Measurements from ENCODE around the gene DLK2. TPM values are rescaled to one million over a fixed set of nuclear protein-coding genes. Genes with fewer than 3 reads are reported as not detected.

The DLK2 gene
- total and polyA plus RNA-seq, 2 donors (not counting 3 experiments of a cell fraction or from before 2014, with no cell fraction given): 0.36 TPM; not detected in 1

- no peak for TF ChIP-seq POLR2A (IDR thresholded peaks at IDR 0.05; ENCODE audit: low read depth, low read length)
- no peak for TF ChIP-seq MYC (IDR thresholded peaks at IDR 0.05; ENCODE audit: low read depth, low read length)
- TF ChIP-seq MAX (IDR thresholded peaks at IDR 0.05; ENCODE audit: insufficient read depth, insufficient read length): no peak
- TF ChIP-seq EZH2 (IDR thresholded peaks at IDR 0.05; ENCODE audit: borderline replicate concordance, low read depth, low read length, severe bottlenecking): no peak
- no peak for TF ChIP-seq GATA2 (IDR thresholded peaks at IDR 0.05; ENCODE audit: insufficient read depth, insufficient read length, low read depth, low read length)
- no peak for TF ChIP-seq POLR2AphosphoS5 (IDR thresholded peaks at IDR 0.05; ENCODE audit: insufficient read depth, low read depth, low read length)
- TF ChIP-seq CTCF (IDR thresholded peaks at IDR 0.05; ENCODE audit: extremely low read depth in 1 of 2, insufficient read depth in 1 of 2, low read depth in 1 of 2, low read length in 2 of 2): no peak
- TF ChIP-seq FOS (IDR thresholded peaks at IDR 0.05; ENCODE audit: borderline replicate concordance, insufficient read depth, low read length): no peak
- no peak for TF ChIP-seq JUN (IDR thresholded peaks at IDR 0.05; ENCODE audit: borderline replicate concordance, insufficient read depth, insufficient read length, low read depth)
- Histone ChIP-seq H3K9me1 (replicated peaks; ENCODE audit: control insufficient read depth, extremely low read depth, insufficient read depth, low read length) (no peaks in the 10 kb centered on the region), H2AFZ (ENCODE audit: low read depth, low read length) (no peak overlapping the region), H3K4me1 (ENCODE audit: control insufficient read depth, extremely low read depth, insufficient read depth, low read length) (no peaks in the 10 kb centered on the region), H3K36me3 (ENCODE audit: control insufficient read depth in 2 of 2, extremely low read depth in 1 of 2, insufficient read depth in 2 of 2, low read length in 2 of 2) (no peaks in the 10 kb centered on the region), H3K4me3 (replicated peaks in 1 of 3; ENCODE audit: insufficient read depth in 1 of 3, low read depth in 1 of 3, low read length in 3 of 3) (no peak overlapping the region), H3K9me3 (replicated peaks; ENCODE audit: control insufficient read depth, insufficient read depth, low read length) (no peaks in the 10 kb centered on the region), H3K4me2 (ENCODE audit: insufficient read depth, low read length) (no peak overlapping the region), H4K20me1 (replicated peaks; ENCODE audit: control insufficient read depth, extremely low read depth, insufficient read depth, low read length) (no peaks in the 10 kb centered on the region), H3K27me3 (ENCODE audit: control insufficient read depth in 2 of 2, insufficient read depth in 2 of 2, low read length in 2 of 2) (peaks cover 9% of the 10 kb centered on the region in 2 experiments), H3K79me2 (ENCODE audit: control insufficient read depth, insufficient read depth, low read length) (no peaks in the 10 kb centered on the region), H3K9ac (replicated peaks; ENCODE audit: extremely low read depth, insufficient read depth, low read length) (no peak overlapping the region), H3K27ac (ENCODE audit: insufficient read depth, low read depth, low read length) (no peak overlapping the region)
- intact Hi-C loops (cut with micrococcal nuclease): no loop called here
- dilution Hi-C loops (cut with MboI; ENCODE audit: extremely low pct_ligation_motif_present, low sequenced_read_pairs): no loop called here
- POLR2A ChIA-PET: no interaction called here
- BruUV-seq (replicated peaks): no TSS peak
- CTCF ChIA-PET: interaction anchor here (0.9 to 1.9 kb wide), 2 partner anchors 9 to 34 kb away, joined by 4 read pairs; no protein-coding TSS in a partner anchor
- no peak for DNase-seq (ENCODE audit: low read depth, low spot score)
- FAIRE-seq: no peak
Measured at GRCh38 chr6:43402820-43403219, 52.5 kb downstream of the DLK2 start.
